HG02885 (cell line): ENCODE data around the gene CHD9NB.
"Not testable (repeated sequence)": the region's sequence is repeated elsewhere in the genome, so short reads cannot be mapped to it uniquely, and the experiment has no call there.

Experiments
- ATAC-seq: cut with Tn5 transposase; IDR thresholded peaks from one replicate; pipeline ENCODE4 v1.9.1; 2021; ENCODE audit warnings: mild to moderate bottlenecking; ENCODE audit not compliant: unreplicated experiment, poor library complexity

Gene CHD9NB

DNA sequence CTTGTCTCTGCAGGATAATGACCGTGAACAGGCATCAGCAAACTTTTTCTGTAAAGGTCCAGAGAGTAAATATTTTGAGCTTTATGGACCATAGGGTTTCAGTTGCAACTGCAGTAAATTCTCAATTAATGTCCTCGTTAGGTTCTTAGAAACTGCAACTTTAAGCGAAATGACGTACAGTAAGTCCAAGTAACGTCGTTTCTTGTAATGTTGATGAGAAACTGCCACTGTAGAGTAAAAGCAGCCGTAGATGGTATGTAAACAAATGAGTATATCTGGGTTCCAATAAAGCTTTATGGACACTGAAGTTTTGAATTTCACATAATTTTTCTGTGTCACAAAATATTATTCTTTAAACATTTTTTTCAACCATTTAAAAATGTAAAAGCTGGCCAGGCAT, 7.0 kb upstream of the CHD9NB start:
- ATAC-seq = no peak

DNA sequence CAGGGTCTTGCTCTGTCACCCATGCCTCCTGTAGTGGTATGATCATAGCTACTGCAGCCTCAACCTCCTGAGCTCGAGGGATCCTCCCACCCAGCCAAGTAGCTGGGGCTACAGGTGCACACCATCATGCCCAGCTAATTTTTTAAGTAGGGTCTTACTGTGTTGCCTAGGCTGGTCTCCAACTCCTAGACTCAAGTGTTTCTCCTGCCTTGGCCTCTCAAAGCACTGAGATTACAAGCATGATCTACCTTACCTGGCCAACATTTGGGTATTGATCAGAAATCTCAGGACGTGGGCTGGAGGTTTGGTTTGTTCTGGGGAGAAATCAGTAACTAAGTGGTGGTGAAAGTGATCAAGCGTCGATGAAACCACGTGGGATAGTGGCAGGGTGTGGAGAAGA, 6.2 kb upstream of the CHD9NB start:
- ATAC-seq = no peak

DNA sequence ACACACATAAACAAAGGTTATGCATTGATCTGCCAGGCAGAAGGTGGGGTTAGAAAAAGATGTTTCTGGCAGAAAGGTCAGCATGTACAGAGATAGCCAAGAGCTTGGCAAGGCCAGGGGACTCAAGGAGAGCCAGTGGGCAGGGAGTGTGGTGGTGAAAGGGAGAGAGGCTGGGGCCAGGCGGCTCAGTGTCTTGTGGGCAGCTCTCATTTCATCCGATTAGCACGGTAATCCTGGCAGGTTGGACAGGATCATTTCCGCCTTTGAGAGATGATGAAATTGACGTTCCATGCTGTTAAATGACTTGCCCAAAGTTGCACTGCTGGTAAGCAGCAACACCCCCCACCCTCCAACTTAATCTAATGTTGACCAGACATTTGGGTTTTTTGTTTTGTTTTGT, 5.7 kb upstream of the CHD9NB start:
- no peak for ATAC-seq

DNA sequence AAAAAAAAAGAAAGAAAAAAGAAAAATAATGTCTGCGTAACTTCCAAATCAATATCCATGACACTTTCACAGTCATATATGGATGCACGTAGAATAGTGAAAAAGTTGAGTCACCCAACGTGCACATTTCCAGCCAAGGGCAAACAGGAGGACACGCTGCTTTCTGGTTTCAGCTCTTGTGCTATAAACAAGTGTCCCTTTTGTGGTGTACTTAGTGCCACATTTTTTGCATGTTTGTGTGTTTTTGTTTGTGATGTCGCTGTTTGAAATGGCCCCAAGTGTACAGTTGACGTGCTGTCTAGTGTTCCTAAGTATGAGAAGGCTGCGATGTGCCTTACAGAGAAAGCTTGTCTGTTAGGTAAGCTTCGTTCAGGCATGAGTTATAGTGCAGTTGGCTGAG, 5.0 kb upstream of the CHD9NB start:
- no peak for ATAC-seq

DNA sequence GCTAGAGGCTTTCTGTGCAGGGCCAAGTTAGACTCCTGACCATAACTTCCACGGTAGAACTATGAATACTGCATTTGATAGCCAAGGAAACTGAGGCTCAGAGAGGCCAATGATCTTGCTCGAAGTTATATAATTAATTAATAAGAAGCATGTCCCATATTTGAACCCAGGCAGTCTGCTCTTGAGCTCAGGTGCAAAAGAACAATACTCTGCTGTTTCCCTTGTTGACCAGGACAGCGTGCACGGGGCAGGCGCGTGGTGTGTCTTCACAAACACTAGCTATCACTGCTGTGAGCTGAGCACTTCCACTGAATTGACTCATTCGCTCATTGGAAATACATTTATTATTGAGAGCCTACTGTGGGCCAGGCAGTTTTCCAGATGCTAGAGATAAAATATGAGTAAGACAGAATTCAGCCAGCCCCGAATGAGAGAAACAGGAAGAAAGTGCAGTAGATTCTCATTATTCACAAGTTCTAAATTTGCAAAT, 3.7 kb upstream of the CHD9NB start:
- no peak for ATAC-seq

DNA sequence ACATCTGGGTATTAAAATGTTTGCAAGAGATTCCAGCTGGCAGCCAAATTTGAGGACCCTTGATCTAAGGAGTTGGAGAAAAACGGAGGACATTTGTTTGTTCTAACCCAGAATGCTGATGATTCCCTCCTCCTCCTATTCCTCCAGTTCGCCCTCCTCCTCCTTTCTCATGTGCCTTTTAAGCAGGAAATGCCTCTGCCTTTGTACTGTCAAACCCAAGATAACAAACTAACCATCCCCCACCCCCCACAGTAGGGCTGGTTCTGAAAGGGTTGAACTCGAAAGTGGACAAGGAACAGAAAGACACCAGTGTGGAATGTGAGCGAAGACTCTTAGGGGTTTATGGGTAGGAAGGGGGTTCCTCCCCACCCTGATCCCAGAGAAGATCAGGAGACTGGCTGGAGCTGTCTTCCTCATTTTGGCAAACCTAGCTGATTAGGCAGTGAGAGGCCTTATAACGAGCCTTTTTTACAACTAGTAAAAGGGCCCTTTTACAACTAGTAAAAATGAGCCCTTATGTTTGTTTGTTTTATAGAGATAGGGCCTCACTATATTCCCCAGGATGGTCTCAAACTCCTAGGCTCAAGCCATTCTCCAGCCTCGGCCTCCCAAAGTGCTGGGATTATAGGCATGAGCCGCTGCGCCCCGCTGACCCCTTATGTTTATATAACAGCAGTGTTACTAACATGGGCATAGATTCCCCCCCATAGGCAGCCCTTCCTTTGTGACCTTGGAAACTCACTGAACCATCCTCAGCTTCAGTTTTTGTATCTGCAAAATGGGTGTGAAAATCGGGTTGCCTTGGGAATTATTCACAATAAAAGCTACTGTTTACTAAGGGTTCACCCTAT, 3.1 kb upstream of the CHD9NB start:
- no peak for ATAC-seq

DNA sequence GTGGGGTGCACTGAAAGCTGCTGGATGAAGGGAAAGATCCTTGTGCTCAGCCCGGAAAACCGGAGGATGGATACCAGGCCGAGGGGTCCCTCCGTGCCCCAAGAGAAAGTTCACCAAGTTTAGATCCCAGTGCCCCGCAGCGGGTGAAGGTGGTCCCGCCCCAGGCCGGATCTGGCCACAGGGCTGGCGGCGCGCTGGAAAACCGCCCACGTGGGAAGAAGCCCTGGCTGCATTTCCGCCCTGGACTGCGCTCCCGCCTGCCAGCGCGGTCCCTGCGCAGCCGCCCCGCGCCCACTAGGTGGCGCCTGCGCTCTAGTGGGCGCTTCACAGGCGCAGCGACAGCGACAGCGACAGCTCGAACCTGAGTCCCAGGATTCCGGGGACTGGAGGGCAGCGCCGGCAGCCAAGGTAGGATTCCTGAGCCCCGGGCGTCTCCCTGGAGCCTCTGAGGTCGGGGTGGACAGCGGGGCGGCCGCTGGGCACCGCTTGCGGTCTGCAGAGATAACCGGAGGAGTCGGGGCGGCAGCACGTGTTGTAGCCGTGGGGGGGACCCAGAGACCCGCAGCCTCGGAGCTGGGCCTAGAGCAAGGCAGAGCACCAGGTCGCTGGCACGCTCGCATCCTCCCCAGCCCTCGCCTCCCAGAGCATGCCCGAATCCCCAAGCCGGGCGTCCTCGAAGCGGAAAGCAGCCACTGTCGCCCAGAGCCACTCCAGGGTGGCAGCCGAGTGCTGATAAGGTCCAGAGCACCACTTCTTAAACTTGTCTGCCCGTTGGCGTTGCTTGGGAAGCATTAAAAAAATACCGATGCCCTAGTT, 2.2 kb upstream of the CHD9NB start, which contains the start of gene CHD9:
CHD9 (plus strand) TSS at position 322 of the 816 bp plus-strand sequence. CDS start 101,099 bp downstream, outside the sequence.
- peak; percentile 78 for ATAC-seq

DNA sequence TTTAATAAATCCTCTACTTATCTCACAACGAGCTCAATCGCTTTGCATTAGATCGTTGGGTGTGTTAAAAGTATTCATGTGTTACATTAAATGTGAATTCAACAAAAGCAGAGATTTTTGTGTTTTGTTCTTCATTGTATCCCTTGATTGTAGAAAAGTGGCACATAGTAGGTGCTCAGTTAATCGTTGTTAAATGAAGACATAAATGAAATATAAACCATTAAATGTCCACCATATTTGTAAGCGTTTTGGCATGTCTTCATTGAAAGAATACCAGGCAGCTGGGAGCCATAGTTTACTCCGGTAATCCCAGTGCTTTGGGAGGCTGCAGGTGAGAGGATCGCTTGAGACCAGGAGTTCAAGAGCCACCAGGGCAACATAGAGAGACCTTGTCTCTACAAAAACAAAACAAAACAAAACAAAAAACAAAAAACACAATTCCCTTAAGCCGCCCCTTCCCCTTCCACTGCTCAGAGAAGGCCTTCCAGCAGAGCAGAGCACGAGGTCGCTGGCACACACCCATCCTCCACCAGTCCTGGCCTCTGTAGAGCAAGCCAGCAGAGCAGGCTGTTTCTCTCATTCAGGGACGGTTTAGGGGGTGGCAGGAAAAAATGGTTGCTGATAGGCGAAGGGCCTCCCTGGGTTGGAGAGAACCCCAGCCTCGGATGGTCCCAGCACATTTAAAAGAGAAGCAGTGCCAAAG, 1.4 kb upstream of the CHD9NB start:
- ATAC-seq = peak; percentile 33

DNA sequence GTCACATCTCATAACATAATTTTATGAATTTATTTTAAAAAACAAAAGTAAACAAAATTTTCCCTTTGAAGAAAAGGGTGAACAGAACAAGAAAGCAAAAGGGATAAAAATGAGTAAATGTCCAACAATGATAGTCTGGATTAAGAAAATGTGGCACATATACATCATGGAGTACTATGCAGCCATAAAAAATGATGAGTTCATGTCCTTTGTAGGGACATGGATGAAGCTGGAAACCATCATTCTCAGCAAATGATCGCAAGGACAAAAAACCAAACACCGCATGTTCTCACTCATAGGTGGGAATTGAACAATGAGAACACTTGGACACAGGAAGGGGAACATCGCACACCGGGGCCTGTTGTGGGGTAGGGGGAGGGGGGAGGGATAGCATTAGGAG, 1.4 kb downstream of the CHD9NB start:
- not testable (repeated sequence) for ATAC-seq

DNA sequence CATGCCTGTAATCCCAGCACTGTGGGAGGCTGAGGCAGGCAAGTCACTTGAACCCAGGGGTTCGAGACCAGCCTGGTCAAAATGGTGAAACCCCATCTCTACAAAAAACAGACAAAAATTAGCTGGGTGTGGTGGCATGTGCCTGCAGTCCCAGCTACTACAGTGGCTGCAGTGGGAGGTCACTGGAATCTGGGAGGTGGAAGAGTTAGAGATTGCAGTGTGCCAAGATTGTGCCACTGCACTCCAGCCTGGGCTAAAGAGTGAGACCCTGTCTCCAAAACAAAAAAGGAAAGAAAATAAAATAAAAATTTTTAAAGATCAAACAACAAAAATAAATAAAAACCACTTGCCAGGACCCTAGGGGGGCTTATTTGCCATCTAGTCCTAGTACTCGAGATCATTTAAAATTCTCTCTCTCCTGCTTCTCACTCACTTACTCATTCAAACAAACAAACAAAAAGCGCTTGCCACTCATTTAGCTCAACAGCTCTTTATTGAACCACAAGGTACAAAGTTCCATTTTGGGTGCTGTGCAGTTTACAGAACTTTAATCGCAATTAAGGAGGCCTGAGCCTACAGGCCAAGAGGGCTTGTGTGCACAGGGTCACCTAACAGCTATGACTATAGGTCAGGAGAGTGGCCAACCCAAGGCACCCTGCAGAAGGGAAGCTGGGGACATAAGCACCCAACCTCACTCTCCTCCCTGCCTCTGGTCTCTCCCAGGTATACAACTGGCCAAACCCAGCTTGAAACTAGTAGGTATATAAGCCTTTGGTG, 4.4 kb downstream of the CHD9NB start:
- no peak for ATAC-seq

DNA sequence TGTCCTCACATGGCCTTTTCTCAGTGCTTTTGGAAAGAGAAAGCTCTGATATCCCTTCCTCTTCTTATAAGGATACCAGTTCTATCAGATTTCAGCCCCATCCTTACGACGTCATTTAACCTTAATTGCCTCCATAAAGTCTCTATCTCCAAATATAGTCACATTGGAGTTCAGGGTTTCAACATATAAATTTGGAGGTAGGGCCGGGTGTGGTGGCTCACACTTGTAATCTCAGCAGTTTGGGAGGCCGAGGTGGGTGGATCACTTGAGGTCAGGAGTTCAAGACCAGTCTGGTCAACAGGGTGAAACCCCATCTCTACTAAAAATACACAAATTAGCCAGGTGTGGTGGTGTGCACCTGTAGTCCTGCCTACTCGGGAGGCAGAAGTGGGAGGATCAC, 5.2 kb downstream of the CHD9NB start:
- ATAC-seq = not testable (repeated sequence)

DNA sequence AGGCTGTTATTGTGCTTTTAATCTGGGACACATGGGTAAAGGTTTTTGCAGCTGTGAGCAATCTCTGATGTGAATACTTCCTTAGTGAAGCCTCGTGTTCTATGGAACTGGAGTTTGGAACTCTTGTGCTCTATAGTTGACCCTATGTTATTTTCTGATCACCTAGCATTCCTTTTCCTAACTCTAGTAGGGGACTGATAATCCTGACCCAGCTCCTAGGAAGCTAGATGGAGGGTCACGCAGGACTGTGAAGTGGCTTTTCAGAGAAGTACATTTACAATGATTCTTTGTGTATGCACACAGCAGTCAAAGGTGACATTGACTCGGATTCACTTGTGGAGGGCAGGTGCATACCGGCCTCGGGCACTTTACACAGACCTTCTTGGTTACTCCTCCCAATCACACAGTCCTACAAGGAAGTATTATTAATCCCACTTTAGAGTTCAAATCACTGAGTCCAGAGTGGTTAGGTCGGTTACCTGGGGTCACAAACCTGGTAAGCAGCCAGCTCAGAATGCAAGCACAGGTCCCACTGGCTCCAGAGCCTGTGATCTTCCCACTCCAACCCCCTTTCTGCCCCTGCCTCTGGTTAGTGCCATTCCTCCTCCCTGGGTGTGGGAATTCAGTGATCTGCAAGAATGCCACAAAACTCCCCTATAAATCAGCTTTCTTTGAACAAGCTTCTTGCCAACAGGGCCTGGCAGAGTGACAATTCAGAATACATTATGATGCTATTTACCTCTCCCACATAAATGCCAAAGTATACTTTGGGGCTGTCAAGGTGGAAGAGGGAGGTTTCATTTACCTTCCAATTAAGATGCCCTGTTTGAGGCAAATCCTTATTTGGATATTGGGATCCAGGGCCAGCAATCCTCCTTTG, 7.1 kb downstream of the CHD9NB start:
- no peak for ATAC-seq

DNA sequence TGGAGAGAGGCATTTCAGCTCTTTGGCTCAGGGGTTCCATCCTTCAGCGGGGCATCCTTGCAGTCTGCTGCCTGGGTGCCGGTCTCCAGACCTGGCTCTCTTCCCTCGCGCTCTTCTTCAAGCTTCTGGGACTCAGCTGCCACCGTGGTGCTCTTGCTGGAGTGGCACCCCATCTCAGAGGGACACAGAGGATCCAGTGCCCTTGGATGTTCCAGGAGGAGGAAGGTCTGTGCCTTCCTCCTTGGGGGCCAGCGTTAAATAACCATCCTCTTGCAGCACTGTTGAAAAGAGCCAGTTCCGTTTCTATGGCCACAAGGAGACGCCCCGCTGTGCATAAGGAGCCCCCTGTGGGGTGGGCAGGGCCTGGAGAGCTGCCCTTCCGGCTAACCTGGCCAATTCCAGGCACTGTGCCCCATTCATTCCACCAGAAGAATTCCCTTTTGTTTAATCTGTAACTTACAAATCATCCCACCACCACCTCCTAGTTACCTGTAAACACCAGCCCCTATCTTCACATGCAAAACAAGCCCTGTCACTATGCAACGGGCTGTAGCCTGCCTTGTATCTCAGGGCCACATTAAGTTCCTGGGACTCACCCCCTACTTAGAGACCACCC, 8.6 kb downstream of the CHD9NB start:
- no peak for ATAC-seq

DNA sequence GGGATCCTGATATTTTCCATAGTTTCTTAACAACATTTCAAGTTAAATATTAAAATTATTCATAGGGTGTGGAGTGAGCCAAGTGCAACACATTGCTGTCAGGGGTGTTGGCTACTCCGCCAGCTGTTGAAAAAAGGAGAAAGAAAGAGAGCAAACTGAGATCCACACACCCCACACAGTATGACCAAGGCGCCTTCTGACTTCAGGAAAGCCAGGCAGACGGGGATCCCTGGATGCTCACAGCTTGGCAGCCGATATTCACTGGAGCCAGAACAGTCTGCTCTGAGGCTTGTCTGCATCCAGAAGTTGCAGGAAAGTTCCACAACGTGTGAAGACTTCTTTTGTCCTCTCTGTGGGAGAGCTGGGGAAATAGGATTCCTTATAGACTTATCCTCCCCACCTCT, 9.3 kb downstream of the CHD9NB start:
- ATAC-seq = no peak

DNA sequence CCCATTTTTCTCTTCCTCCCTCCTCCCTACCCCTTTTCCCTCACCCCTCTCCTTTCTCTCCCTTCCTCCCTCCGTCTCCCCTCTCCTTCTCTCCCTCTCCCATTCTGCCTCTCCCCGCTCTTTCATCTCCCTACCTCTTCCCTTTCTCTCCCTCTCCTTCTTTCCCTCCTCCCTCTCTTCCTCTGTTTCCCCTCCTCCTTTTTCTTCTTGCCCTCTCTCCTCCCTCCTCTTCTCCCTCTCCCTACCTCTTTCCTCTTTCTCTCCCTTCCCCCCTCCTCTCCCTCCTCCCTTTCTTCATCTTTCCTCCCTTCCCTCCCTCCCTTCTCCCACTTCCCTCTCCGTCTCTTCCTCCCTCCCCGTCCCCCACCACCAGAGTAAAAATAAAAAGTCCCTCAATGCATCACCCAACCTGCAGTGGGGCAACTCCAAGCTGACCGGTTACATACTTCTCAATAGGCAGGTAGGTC, 10.4 kb downstream of the CHD9NB start:
- no peak for ATAC-seq

DNA sequence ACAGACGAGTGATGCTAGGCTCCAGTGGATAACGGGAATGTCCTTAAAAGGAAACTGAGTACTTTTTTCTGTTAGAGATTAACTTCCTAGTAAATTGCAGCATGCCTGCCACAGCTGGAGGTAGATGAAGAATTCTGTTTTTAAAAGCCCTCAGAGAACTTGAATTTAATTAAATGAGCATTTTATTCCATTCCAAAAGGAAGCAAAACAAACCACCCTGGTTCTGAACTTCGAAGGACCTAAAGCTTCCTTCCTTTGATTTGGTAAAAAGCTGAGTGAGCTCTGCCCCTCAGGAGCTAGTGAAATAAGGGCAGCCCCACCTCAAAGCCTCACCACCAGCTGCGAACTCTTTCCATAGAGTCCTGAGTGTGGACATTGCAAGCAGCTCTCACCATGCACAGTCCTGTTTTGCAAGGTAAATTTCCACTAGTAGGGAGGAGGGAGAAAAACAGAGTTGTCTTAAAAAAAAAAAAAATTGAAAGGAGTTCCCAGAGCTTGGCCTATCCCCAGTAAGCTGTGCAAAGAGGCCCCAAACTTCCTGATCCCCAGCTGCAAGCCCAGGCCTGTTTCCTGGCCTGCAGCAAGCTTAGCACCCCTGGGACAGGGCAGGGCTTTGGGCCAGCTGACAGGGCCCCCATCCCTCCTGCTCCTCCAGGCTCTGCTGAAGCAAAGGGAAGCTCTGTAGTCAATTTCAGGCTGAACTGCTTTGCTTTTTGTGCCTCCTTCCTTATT, 11.2 kb downstream of the CHD9NB start:
- no peak for ATAC-seq

DNA sequence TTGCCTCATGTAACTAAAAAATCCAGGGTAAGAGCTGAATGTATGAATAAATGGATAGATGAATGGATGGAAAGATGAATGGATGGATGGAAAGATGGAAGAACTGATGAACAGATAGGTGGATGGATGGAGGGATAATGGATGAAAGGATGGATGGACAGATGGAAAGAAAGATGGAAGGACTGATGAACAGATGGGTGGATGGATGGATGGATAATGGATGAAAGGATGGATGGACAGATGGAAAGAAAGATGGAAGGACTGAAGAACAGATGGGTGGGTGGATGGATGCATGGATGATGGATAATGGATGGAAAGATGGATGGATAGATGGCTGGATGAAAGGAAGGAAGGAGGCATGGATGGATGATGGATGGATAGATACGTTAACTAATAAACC, 11.9 kb downstream of the CHD9NB start:
- no peak for ATAC-seq

DNA sequence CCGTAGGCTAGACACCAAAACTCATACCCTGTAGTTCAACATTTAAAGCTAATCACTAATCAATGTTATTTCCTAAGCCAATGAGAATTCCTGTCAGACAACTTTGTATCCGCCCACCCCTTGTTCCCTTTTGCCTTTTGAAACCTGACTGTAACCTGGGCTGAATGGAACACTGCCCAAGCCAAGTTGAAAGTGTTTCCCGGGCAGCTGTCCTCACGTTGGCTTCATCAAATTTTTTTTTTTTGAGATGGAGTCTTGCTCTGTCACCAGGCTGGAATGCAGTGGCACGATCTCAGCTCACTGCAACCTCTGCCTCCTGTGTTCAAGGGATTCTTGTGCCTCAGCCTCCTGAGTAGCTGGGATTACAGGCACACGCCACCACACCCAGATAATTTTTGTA, 16.0 kb downstream of the CHD9NB start:
- ATAC-seq = not testable (repeated sequence)
